GM18909 (cell line): Measurements from ENCODE around the gene ELMOD1.

Source experiments
- ATAC-seq: cut with Tn5 transposase; IDR thresholded peaks from one replicate; pipeline ENCODE4 v1.9.1; 2021; ENCODE audit warnings: mild to moderate bottlenecking; ENCODE audit not compliant: unreplicated experiment, poor library complexity

Gene ELMOD1

GRCh38 chr11:107625685-107625989 lies 34.7 kb downstream of the ELMOD1 start:
- no peak for ATAC-seq

- ATAC-seq, result no peak
Observed at GRCh38 chr11:107631043-107631442, 40.1 kb downstream of the ELMOD1 start.

GRCh38 chr11:107631931-107632330 lies 41.0 kb downstream of the ELMOD1 start:
- no peak for ATAC-seq

GRCh38 chr11:107646783-107647182 lies 55.8 kb downstream of the ELMOD1 start:
- no peak for ATAC-seq

- no peak for ATAC-seq
Observed at GRCh38 chr11:107648242-107648641, 57.3 kb downstream of the ELMOD1 start.

- no peak for ATAC-seq
Observed at GRCh38 chr11:107651672-107652071, 60.7 kb downstream of the ELMOD1 start.

GRCh38 chr11:107653076-107653475 lies 62.1 kb downstream of the ELMOD1 start:
- no peak for ATAC-seq

- no peak for ATAC-seq
Observed at GRCh38 chr11:107655602-107656001, 64.7 kb downstream of the ELMOD1 start.

GRCh38 chr11:107659310-107659709 lies 68.4 kb downstream of the ELMOD1 start:
- no peak for ATAC-seq

- ATAC-seq, result no peak
Observed at GRCh38 chr11:107660066-107660465, 69.1 kb downstream of the ELMOD1 start.

GRCh38 chr11:107661656-107662055 lies 70.7 kb downstream of the ELMOD1 start:
- no peak for ATAC-seq

- ATAC-seq, result no peak
Observed at GRCh38 chr11:107665018-107665417, 74.1 kb downstream of the ELMOD1 start.

GRCh38 chr11:107666911-107667613 lies 76.1 kb downstream of the ELMOD1 start:
- ATAC-seq, result no peak

GRCh38 chr11:107669191-107669740 lies 78.3 kb downstream of the ELMOD1 start:
- no peak for ATAC-seq

- ATAC-seq, result no peak
Observed at GRCh38 chr11:107669893-107670601, 79.1 kb downstream of the ELMOD1 start.

GRCh38 chr11:107675902-107676301 lies 85.0 kb downstream of the ELMOD1 start:
- peak; percentile 42 for ATAC-seq

- peak; percentile 18 for ATAC-seq
Observed at GRCh38 chr11:107676336-107677057, 85.5 kb downstream of the ELMOD1 start.

GRCh38 chr11:107677924-107678631 lies 87.1 kb downstream of the ELMOD1 start:
- ATAC-seq, result no peak

- ATAC-seq, result no peak
Observed at GRCh38 chr11:107678632-107678971, 87.7 kb downstream of the ELMOD1 start.

GRCh38 chr11:107679255-107680024 lies 88.5 kb downstream of the ELMOD1 start:
- ATAC-seq, result no peak
